Stimulated activated CD8-positive, alpha-beta memory T cell treated with anti-CD3 and anti-CD28 coated beads, Interleukin-7, amount 100 ng/mL, for 1 hour (primary cell): ENCODE data around the gene GNAL.

ENCODE experiments used
- DNase-seq, 2 donors: peaks; one replicate each; pipeline ENCODE4 v3.0.0-alpha.2; 2020; ENCODE audit warnings: low read depth in 2 of 2

The GNAL gene

DNA sequence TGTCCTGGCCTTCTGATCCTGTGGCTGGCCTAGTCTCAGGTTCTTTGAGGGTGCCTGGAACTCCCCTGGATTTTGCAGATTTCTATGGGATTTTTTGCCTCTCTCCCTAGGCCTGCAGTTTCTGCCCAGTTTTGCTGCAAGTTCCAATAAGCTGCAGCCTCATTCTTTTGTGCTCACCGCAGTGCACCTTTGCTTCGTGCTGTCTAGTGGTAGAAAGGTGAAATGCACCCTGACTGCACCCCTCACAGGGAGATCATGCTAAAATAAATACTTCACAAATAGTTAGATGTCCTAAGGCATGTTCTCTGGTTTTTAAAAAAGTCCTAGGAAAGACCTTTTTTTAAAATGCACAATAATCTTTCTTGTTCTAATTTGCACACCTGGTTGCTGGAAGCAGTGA, 72.5 kb downstream of the GNAL start:
- no peak for DNase-seq

GRCh38 chr18:11762429-11762828, 73.4 kb downstream of the GNAL start:
- no peak for DNase-seq

DNA sequence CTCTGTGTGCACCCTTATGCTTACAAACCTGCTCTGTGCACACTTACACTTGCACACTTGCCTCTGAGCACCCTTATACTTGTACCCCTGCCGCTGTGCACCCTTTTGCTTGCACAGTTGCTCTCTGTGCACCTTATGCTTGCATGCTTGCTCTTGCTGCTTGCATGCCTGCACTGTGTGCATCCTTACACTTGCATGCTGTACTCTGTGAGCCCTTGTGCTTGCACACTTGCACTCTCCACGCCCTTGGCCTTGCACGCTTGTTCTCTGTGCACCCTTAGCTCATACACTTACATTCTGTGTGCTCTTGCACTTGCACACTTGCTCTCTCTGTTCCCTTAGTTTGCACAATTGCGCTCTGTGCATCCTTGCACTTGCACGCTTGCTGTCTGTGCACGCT, 78.3 kb downstream of the GNAL start:
- DNase-seq: no peak

DNA sequence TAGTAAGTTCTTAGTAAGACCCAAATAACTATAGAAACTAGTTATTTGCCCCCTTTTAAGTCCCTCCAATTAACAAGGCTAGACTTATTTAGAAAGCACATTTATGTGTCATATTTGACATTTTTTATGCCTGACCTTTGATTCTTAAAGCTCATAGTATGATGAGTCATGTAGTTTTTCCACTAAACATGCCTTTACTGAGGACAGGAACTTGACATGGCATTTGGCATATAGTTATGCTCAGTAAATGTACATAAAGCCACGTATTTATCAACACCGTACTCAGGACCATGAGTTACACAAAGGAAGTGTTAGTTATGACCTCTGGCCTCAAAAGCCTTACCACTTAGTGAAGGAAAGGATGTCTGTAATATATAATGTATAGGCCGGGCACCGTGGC, 78.9 kb downstream of the GNAL start:
- DNase-seq: no peak

DNA sequence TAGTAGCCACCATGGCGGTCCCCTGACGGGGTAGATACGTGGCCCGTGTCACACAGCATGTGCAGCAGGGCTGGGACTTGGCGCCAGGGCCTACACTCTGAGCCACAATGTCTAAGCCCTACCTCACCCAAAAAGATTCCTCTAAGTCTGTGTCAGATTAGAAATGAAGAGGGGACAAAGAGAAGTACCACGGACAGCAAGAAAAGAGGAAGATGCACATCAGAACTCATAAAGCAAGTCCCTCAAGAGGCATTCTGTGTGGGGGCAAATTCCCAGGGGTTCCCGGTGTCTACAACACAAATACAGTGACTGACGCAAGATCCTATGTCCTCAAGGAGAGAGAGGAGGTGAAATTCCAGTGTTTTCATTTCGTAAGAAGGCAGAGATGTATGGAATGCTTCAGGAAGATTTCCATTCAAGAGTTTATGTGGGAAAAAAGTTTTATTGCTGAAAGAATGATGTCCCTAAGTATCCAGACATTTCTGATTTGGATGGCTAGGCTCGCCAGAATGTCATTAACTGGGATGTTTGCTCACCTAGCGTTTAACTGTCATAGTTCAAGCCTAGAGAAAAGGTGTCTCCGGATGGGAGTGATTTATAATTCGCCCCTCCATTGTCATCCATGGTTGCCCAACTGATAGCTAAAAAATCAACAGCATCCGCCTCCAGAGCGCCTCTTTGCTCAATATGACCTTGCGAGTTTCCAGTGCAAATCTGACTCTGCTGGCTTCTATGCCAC, 86.5 kb downstream of the GNAL start:
- no peak for DNase-seq

GRCh38 chr18:11780042-11780441, 91.0 kb downstream of the GNAL start:
- no peak for DNase-seq

DNA sequence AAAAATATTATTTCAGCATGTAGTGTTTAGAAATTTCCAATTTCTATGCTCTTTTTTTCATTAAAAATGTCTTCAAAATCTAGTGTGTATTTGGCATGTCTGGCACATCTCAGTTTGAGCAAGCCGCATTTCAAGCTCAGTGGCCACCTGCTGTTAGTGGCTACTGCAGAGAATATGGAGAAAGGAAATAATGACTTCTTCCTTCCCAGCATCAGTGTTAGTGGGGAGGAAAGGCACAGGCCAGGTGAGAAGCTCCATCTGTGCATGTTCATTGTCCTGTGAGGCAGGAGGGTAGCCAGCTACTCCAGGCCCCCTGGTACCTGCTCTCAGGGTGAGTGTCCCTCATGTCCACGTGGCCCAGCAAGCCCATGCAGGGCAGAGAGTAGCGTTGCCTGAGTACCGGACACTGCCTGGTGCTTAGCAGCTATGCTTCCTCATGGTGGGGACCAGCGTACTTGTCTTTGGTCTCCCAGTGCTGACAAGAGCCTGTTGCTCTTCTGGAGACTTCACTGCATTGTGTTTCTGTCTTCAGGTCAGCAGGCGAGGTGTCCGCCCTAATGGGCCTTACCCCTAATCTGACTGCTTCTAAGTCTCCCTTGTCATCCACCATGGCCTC, 94.8 kb downstream of the GNAL start:
- no peak for DNase-seq

DNA sequence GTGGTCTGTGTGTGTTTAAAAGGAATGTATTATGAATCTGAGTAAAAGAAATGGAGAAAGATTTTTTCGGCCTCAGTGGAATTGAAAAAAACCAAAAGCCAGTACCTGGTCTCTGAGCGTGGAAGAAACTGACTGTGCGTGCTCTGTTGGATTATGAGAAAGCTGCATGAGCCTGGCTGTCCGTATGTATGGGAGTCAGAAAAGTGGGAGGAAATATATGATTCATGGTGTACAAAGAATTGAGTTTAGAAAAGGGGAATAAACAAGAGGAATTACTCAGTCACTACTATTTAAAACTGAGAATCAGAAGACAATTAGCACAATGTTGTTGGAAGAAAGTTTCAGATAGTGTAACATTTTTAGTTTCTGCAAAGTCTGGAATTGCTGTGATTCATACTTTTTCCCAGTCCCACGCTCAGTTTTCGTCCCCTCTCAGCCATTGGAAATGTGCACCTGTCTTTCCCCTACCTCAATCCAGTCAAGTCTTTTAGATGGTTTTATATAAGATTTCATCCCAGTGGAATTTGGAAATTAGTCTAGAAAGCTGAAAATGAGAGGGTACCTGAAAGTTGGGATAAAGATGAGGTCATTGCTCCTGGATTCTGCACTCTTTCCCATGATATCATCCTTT, 95.7 kb downstream of the GNAL start:
- DNase-seq: no peak

DNA sequence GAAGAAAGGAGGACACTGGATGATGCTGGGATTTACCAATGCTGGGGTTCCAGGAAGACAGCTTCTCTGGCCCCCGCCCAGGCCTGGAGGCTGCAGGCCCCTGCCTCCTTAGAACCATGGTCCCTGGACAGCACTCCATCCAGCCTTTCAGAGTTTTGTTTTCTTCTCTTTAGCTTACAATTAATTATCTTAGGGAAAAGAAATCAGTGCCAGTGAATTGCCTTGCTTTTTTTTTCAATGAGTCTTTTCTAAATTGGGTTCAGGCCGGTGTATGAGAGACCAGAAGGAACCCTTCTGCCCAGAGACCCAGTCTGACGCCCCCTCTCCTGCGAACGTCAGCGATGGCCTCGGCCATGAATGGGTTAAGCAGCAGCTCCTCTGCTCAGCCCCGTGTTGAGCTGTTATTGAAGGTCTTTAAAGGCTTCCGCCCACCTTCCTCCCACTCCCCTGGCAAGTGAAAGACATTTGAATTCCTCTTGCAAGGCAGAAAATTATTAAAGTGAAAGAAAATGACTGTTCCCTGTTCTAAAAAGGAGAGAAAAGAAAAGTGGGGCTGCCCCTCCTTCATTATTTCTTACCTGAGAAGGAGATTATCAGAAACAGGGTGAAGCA, 96.5 kb downstream of the GNAL start:
- DNase-seq: no peak

DNA sequence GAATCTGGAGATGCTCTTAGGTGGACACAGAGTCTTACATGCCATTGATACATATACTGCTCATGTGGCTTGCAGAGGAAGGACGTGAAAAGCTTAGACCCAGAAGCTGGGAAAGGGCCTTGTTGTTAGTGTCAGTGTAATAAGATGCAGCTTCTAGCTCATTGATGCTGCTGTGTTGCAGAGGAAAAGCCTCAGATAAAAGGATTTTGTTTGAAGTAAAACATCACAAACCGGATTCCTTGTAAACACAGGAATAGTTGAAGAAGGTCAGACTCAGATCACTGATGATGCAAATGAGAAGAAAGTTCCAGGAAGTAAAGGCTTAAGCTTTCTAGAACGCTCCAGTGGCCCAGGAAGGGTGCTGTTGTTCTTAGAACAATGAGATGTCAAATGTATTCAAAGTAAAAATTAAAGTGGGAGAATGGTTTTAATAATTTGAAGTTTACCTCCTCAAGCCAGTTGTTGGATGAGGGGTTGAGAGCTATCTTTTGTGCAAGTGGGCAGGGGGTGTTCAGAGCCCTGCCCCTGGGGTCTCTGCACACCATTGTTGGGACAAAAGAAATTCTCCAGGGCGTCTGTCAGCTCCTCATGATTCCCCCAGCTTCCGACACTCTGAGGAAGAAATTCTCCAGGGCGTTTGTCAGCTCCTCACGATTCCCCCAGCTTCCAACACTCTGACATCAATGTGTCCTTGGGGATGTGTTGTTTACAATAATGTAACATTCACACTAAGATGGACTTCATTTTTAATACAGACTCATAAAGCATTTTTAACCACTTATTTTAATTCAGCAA, 100.8 kb downstream of the GNAL start:
- no peak for DNase-seq

DNA sequence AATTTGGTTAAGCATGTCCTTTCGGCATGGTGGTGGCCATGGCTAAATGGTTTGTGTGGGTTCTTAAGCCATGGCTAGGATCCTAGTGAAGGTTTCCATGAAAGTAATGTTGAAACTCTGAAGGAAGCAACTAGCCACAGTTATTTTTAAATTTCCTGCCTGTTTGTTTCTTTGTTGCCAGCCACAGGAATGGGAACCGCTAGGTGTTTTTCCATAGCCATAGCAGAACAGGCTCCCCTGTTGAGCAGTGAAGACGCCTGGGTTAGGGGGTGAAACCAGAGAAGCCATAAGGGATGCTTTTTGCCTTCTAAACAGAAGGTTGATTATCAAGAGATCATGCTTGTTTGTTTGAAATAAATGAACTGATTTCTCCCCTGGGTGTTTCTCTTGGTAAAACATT, 102.1 kb downstream of the GNAL start:
- DNase-seq: no peak

DNA sequence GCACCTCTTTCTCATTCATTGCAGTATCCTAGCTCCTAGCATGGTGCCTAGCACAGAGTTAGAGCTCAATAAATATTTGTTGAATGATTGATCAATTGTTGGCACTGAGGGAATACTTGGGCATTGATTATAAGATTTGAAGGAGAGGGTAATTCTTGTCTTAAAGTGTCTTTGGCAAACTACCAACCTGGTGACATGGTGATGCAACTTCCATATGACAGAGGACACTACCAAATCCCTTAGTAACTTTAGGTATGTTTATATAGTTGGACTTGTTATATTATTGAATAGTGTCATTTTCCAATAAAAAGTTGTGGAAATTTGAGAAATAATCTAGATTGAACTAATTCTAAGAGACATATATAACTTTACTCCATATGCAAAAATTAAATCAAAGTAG, 103.6 kb downstream of the GNAL start:
- DNase-seq: no peak

DNA sequence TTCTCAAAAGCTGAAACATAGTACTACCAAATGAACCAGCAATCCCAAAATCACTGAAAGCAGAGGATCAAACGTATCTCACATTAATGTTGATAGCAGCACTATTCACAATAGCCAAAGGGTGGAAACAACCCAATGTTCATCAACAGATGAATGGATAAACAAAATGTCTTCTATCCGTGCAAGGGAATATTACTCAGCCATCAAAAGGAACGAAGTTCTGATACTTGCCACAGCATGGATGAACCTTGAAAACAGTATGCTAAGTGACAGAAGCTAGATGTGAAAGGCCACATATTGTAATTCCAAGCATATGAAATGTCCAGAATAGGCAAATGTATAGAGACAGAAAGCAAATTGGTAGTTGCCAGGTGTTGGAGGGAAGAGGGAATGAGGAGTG, 105.1 kb downstream of the GNAL start:
- no peak for DNase-seq

DNA sequence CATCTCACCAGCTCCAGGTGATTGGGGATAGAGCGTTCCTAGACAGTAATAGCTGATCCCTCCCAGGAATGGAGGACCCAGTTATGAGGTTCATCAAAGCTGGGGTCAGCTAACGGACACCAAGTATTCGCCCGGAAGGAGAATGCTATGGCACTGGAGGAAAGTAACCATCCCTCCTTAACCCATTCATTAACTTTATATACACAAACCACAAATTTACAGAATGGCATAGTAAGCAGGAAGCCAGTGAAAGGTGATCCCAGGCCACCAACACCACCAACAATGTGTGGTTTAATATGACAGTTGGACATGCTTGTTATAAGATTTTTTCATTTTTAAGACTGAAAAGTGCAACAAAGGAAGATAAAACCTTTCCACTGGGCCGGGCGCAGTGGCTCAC, 106.9 kb downstream of the GNAL start:
- DNase-seq: no peak

DNA sequence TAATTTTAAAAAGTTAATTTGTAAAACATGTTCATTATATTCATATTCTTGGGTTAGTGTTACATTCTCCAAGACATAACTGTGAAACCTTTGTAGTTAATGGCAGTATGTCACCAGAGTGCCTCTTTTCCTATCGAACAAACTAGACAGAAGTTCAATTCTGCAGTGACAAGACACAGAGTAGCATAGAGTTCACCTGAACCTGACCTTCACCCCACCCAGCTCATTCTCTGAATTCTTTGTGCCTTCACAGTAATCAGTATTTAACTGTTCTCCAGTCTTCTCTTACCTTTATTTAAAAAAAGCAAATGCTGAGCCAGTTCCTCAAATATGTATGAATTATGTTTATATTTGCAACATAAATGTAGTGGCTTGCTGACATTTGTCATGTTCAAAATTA, 109.2 kb downstream of the GNAL start:
- DNase-seq: no peak

- no peak for DNase-seq
Measured at GRCh38 chr18:11799066-11799465, 110.0 kb downstream of the GNAL start.

DNA sequence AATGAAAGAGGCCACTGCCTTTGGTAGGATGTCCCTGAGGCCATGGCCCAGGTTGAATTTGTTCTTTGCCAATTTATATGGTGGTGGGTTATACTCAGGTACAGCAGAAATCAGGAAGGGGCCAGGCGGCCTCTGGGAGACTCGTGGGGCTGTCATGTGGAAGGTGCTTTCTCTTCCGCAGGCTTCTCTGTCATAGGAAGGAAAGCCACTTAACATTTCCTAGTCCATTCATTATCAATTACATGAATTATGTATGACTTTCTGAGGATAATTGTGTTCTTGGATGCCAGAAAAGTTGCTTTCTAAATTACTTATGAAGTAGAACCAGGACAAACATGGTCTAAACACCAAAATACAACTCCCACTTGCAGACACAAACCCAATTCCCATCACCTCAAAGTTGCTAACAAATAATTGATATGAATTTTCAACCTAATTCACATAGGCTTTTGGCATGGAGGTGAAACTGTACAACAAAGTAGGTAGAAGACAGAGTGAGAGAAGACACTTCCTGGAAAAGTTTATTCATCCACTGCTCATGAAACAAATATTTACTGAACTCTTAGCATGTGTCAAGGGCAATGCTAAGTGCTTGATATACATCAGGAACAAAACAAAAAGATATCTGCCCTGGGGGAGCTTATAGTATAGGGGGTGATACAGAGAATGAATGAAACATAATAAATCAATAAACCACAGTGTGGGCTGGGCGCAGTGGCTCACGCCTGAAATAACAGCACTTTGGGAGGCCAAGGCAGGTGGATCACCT, 111.7 kb downstream of the GNAL start:
- DNase-seq: no peak

- DNase-seq: no peak
Measured at GRCh38 chr18:11801573-11801972, 112.5 kb downstream of the GNAL start.

- DNase-seq: no peak
Measured at GRCh38 chr18:11802158-11802557, 113.1 kb downstream of the GNAL start.

GRCh38 chr18:11802586-11802985, 113.5 kb downstream of the GNAL start:
- no peak for DNase-seq

- no peak for DNase-seq
Measured at GRCh38 chr18:11807233-11807632, 118.2 kb downstream of the GNAL start.
